GM23248 (cell line): ENCODE data around the gene CTNND2.

ENCODE experiments used
- EZH2 ChIP-seq: fragments of 200-600 bp; sonication (generic); IDR thresholded peaks from 2 replicates; pipeline ENCODE4 v1.6.1; 2018; ENCODE audit warnings: antibody characterized with exemption, mild to moderate bottlenecking; ENCODE audit not compliant: insufficient read depth, poor library complexity, severe bottlenecking
- EZH2phosphoT487 ChIP-seq: fragments of 200-600 bp; sonication (generic); IDR thresholded peaks from 2 replicates; pipeline ENCODE4 v1.6.1; 2018; ENCODE audit warnings: antibody characterized with exemption, moderate library complexity, mild to moderate bottlenecking, low read depth; ENCODE audit not compliant: insufficient read depth

DNA sequence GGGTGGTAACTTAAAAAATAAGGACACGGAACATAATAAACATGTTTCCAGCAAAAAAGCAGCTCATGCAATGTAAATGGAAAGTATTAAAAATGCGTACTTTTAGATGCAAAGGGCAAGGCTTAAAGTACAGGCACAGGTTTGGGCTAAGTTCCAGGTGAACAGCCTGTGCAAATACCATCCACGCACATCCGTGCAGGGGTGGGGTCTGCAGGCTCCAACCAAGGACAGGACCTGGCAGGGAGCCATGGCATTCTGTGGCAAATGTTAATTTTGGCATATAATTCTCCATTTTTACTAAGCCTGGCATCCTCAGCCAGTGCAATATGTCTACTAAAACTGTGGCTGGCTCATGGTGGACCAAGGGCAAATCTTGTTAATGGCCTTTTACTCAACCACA, 777.4 kb downstream of the CTNND2 start:
- TF ChIP-seq EZH2 (no peak), EZH2phosphoT487 (no peak)
